Measurements from ENCODE around the gene P2RY6.

The P2RY6 gene

GRCh38 chr11:73296501-73297230 is 24.5 kb downstream of the P2RY6 start:
- Histone ChIP-seq H3K4me3 (ENCODE audit: low read depth in 1 of 2, low read length in 2 of 2) (no peak overlapping the region), H3K9me3 (ENCODE audit: insufficient read depth, low read length, severe bottlenecking) (no peaks in the 10 kb centered on the region), H3K4me1 (ENCODE audit: insufficient read depth, low read length) (no peaks in the 10 kb centered on the region), H3K9ac (ENCODE audit: low read depth, low read length) (no peak overlapping the region), H3K79me2 (ENCODE audit: insufficient read depth, low read length) (no peaks in the 10 kb centered on the region), H3K27me3 (ENCODE audit: insufficient read depth, low read length, poor library complexity) (peaks cover 8% of the 10 kb centered on the region), H3K4me2 (ENCODE audit: insufficient read depth, low read length) (no peak overlapping the region), H3K27ac (ENCODE audit: low read length) (no peak overlapping the region), H4K20me1 (ENCODE audit: insufficient read depth, low read length) (no peaks in the 10 kb centered on the region; the same call in 1 of the 2 replicates), H3K36me3 (ENCODE audit: insufficient read depth, low read length) (no peaks in the 10 kb centered on the region), H2AFZ (ENCODE audit: low read depth, low read length) (no peak overlapping the region)
- ATAC-seq (ENCODE audit: insufficient read depth, low read depth) (no peak), DNase-seq (no peak)
- TF ChIP-seq CTCF (IDR thresholded peaks at IDR 0.05; ENCODE audit: borderline replicate concordance, extremely low read depth, low read length, poor library complexity, severe bottlenecking) (no peak), EZH2 (IDR thresholded peaks at IDR 0.05; ENCODE audit: borderline replicate concordance, low read depth, low read length, severe bottlenecking) (no peak)

- H3K27me3 ChIP-seq (ENCODE audit: insufficient read depth, low read length, poor library complexity), result peaks cover 8% of the 10 kb centered on the region
- H3K9me3 ChIP-seq (ENCODE audit: insufficient read depth, low read length, severe bottlenecking), result no peaks in the 10 kb centered on the region
- H3K9ac ChIP-seq (ENCODE audit: low read depth, low read length), result no peak overlapping the region
- H3K4me2 ChIP-seq (ENCODE audit: insufficient read depth, low read length), result no peak overlapping the region
- ATAC-seq (ENCODE audit: insufficient read depth, low read depth) (no peak), DNase-seq (no peak)
- H3K79me2 ChIP-seq (ENCODE audit: insufficient read depth, low read length), result no peaks in the 10 kb centered on the region
- no peak overlapping the region for H3K4me3 ChIP-seq (ENCODE audit: low read depth in 1 of 2, low read length in 2 of 2)
- H2AFZ ChIP-seq (ENCODE audit: low read depth, low read length), result no peak overlapping the region
- TF ChIP-seq CTCF (IDR thresholded peaks at IDR 0.05; ENCODE audit: borderline replicate concordance, extremely low read depth, low read length, poor library complexity, severe bottlenecking) (no peak), EZH2 (IDR thresholded peaks at IDR 0.05; ENCODE audit: borderline replicate concordance, low read depth, low read length, severe bottlenecking) (no peak)
- H3K27ac ChIP-seq (ENCODE audit: low read length), result no peak overlapping the region
- no peaks in the 10 kb centered on the region for H4K20me1 ChIP-seq (ENCODE audit: insufficient read depth, low read length)
- no peaks in the 10 kb centered on the region for H3K36me3 ChIP-seq (ENCODE audit: insufficient read depth, low read length)
- H3K4me1 ChIP-seq (ENCODE audit: insufficient read depth, low read length), result no peaks in the 10 kb centered on the region
Observed at GRCh38 chr11:73297231-73297590, 25.1 kb downstream of the P2RY6 start.

- no peak overlapping the region for H3K4me3 ChIP-seq (ENCODE audit: low read depth in 1 of 2, low read length in 2 of 2)
- H3K36me3 ChIP-seq (ENCODE audit: insufficient read depth, low read length), result no peaks in the 10 kb centered on the region
- H3K4me1 ChIP-seq (ENCODE audit: insufficient read depth, low read length), result no peaks in the 10 kb centered on the region
- H3K27me3 ChIP-seq (ENCODE audit: insufficient read depth, low read length, poor library complexity), result peaks cover 8% of the 10 kb centered on the region
- ATAC-seq (ENCODE audit: insufficient read depth, low read depth) (no peak), DNase-seq (no peak)
- no peak overlapping the region for H3K4me2 ChIP-seq (ENCODE audit: insufficient read depth, low read length)
- no peaks in the 10 kb centered on the region for H4K20me1 ChIP-seq (ENCODE audit: insufficient read depth, low read length)
- no peaks in the 10 kb centered on the region for H3K9me3 ChIP-seq (ENCODE audit: insufficient read depth, low read length, severe bottlenecking)
- no peak for TF ChIP-seq CTCF (IDR thresholded peaks at IDR 0.05; ENCODE audit: borderline replicate concordance, extremely low read depth, low read length, poor library complexity, severe bottlenecking)
- TF ChIP-seq EZH2 (IDR thresholded peaks at IDR 0.05; ENCODE audit: borderline replicate concordance, low read depth, low read length, severe bottlenecking), result no peak
- H2AFZ ChIP-seq (ENCODE audit: low read depth, low read length), result no peak overlapping the region
- H3K27ac ChIP-seq (ENCODE audit: low read length), result no peak overlapping the region
- H3K9ac ChIP-seq (ENCODE audit: low read depth, low read length), result no peak overlapping the region
- H3K79me2 ChIP-seq (ENCODE audit: insufficient read depth, low read length), result no peaks in the 10 kb centered on the region
Observed at GRCh38 chr11:73297702-73298101, 25.6 kb downstream of the P2RY6 start.

Measured in DND-41 (cell line).